HL-60 (cell line): ENCODE measurements around the gene SCUBE2.

Experiments
- DNase-seq, 2 experiments: peaks; one replicate each; pipeline ENCODE4 v3.0.0-alpha.2; 2010 to 2020; ENCODE audit warnings: low read depth in 1 of 2, low spot score in 1 of 2
- H3K27ac ChIP-seq: fragments of 250-450 bp; sonication (Bioruptor Pico); replicated peaks from 2 replicates; pipeline ENCODE4 v1.5.1; 2020; ENCODE audit warnings: mild to moderate bottlenecking, moderate library complexity
- H3K27me3 ChIP-seq: fragments of 250-450 bp; sonication (Bioruptor Pico); 2 replicates; pipeline ENCODE4 v1.5.1; 2021; ENCODE audit warnings: mild to moderate bottlenecking, moderate library complexity; ENCODE audit not compliant: insufficient read depth, poor library complexity, severe bottlenecking
- H3K4me3 ChIP-seq: replicated peaks from 2 replicates; pipeline ENCODE4 v1.5.1; 2011; ENCODE audit warnings: mild to moderate bottlenecking, control low read depth, low read length; ENCODE audit not compliant: insufficient read depth
- GABPA ChIP-seq: IDR thresholded peaks from 2 replicates; pipeline ENCODE4 v1.6.1; 2012; ENCODE audit warnings: low read depth
- POLR2AphosphoS5 ChIP-seq: IDR thresholded peaks from 2 replicates; pipeline ENCODE4 v1.6.1; 2012; ENCODE audit warnings: low read depth
- SPI1 ChIP-seq: IDR thresholded peaks from 2 replicates; pipeline ENCODE4 v1.6.1; 2012; ENCODE audit warnings: low read depth, mild to moderate bottlenecking, borderline replicate concordance
- TF ChIP-seq, protein P1 (sequence below): IDR thresholded peaks from one replicate; pipeline ENCODE4 v1.5.1; 2011; ENCODE audit warnings: low read length, control low read depth, inconsistent platforms; ENCODE audit not compliant: insufficient read depth
- TF ChIP-seq, protein P2 (sequence below): IDR thresholded peaks from 2 replicates; pipeline ENCODE4 v1.6.1; 2012; ENCODE audit warnings: low read depth; ENCODE audit not compliant: insufficient replicate concordance

SCUBE2 gene

DNA sequence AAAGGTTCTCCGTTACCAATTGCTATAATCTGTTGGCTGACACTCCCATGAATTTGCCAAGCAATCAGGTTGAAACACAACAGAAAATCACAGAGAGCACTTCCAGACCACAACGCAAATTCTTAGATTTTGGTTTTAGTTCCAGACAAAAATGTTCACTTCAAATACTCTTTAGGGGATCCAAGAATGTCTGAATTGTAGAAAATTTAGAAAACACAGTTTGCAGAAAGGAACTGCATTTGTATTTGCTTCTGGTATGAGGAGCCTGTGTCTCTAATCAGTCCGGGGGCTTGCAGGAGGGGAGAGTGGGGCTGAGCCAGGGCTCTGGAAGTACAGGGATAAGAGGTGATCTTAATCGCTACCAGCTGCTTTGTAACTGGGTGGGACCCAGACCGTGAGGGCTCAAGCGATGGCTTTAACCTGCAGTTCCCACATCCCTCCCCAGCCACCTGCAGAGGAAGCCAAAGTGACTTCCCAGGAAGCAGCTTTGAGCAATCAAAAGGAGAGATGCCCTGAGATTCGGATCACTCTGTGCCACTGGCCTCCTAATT, 18.7 kb downstream of the SCUBE2 start:
- Histone ChIP-seq H3K4me3 (no peak overlapping the region), H3K27ac (no peak overlapping the region), H3K27me3 (no peaks in the 10 kb centered on the region)
- no peak for DNase-seq
- no peak for TF ChIP-seq POLR2AphosphoS5
- no peak for TF ChIP-seq SPI1
- TF ChIP-seq, protein P1, sequence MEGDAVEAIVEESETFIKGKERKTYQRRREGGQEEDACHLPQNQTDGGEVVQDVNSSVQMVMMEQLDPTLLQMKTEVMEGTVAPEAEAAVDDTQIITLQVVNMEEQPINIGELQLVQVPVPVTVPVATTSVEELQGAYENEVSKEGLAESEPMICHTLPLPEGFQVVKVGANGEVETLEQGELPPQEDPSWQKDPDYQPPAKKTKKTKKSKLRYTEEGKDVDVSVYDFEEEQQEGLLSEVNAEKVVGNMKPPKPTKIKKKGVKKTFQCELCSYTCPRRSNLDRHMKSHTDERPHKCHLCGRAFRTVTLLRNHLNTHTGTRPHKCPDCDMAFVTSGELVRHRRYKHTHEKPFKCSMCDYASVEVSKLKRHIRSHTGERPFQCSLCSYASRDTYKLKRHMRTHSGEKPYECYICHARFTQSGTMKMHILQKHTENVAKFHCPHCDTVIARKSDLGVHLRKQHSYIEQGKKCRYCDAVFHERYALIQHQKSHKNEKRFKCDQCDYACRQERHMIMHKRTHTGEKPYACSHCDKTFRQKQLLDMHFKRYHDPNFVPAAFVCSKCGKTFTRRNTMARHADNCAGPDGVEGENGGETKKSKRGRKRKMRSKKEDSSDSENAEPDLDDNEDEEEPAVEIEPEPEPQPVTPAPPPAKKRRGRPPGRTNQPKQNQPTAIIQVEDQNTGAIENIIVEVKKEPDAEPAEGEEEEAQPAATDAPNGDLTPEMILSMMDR, result no peak
- TF ChIP-seq, protein P2, sequence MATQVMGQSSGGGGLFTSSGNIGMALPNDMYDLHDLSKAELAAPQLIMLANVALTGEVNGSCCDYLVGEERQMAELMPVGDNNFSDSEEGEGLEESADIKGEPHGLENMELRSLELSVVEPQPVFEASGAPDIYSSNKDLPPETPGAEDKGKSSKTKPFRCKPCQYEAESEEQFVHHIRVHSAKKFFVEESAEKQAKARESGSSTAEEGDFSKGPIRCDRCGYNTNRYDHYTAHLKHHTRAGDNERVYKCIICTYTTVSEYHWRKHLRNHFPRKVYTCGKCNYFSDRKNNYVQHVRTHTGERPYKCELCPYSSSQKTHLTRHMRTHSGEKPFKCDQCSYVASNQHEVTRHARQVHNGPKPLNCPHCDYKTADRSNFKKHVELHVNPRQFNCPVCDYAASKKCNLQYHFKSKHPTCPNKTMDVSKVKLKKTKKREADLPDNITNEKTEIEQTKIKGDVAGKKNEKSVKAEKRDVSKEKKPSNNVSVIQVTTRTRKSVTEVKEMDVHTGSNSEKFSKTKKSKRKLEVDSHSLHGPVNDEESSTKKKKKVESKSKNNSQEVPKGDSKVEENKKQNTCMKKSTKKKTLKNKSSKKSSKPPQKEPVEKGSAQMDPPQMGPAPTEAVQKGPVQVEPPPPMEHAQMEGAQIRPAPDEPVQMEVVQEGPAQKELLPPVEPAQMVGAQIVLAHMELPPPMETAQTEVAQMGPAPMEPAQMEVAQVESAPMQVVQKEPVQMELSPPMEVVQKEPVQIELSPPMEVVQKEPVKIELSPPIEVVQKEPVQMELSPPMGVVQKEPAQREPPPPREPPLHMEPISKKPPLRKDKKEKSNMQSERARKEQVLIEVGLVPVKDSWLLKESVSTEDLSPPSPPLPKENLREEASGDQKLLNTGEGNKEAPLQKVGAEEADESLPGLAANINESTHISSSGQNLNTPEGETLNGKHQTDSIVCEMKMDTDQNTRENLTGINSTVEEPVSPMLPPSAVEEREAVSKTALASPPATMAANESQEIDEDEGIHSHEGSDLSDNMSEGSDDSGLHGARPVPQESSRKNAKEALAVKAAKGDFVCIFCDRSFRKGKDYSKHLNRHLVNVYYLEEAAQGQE, result no peak
- TF ChIP-seq GABPA, result no peak

DNA sequence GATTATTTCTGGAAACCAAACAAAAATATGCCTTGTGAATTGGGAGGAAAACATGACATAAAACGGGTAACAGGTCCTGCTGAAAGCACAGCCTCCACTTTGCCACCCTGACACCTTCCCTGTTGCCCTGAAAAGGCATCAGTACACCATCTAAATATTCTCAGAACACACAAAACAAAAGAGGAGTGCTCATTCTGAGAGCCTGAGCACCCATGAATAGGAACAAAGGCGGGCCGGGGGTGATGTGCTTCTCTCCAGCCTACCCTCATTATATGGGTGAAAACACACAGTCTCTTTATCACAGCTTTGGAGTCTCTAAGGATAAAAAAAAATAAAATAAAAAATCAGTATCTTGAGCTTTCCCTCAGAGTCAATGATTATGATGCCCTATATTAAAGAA, 19.7 kb downstream of the SCUBE2 start:
- TF ChIP-seq, protein P2, result no peak
- TF ChIP-seq POLR2AphosphoS5, result no peak
- no peak for TF ChIP-seq GABPA
- TF ChIP-seq SPI1, result no peak
- TF ChIP-seq, protein P1, result no peak
- Histone ChIP-seq H3K4me3 (no peak overlapping the region), H3K27me3 (no peaks in the 10 kb centered on the region), H3K27ac (no peak overlapping the region)
- no peak for DNase-seq

DNA sequence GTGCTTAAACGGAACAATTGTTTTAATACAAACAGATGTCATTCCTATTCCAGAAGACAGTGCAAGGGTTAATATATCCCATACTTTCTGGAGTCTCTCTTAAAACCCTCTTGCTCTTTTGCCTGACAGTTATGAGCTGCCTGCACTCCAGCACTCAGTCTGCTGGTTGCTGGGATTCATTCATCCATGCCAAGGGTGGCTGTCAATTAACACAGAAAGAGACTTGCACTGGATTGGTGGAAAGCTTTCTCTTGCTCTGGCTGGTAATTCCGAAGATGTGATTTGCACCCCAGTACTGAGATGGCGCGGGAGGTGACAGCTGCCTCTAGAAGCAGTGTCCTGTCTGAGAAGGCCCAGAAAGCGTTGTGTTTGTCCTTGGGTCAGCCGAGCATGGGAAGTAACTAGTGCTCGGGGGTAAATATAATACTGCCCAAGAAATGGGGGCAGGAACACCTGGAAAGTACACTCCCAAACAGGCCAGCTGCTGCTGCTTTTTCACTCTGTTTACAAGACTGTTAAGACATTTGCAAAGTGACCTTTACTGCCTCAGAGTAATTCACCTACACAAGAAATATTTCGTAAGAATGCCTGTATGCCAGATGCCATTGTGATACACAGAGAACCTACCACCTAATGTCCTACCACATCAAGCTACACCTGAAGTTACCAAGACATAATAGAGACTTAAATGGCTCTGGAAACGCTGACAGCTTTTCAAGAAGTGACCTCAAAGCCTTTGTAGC, 20.5 kb downstream of the SCUBE2 start:
- DNase-seq, result no peak
- TF ChIP-seq POLR2AphosphoS5 (no peak), GABPA (no peak), SPI1 (no peak)
- TF ChIP-seq, protein P1, result no peak
- TF ChIP-seq, protein P2, result no peak
- Histone ChIP-seq H3K27ac (no peak overlapping the region), H3K4me3 (no peak overlapping the region), H3K27me3 (no peaks in the 10 kb centered on the region)
